Neural progenitor cell (in vitro differentiated cells): Measurements from ENCODE around the gene TUBB6.

Experiments
- CTCF ChIP-seq: fragments of 200-600 bp; sonication (generic); IDR thresholded peaks from 2 replicates; pipeline ENCODE4 v1.5.1; 2017; ENCODE audit warnings: antibody characterized with exemption, mild to moderate bottlenecking
- EZH2 ChIP-seq: fragments of 200-600 bp; sonication (generic); IDR thresholded peaks from 2 replicates; pipeline ENCODE4 v1.6.1; 2017; ENCODE audit warnings: antibody characterized with exemption, mild to moderate bottlenecking, moderate library complexity

GRCh38 chr18:12262748-12263147 is 45.3 kb upstream of the TUBB6 start:
- TF ChIP-seq CTCF: no peak
- TF ChIP-seq EZH2: no peak
